ENCODE results near the gene ZCCHC12. TPM values are rescaled to one million over a fixed set of nuclear protein-coding genes. Genes with fewer than 3 reads are reported as not detected.

Gene ZCCHC12
- total and polyA plus RNA-seq, 4 experiments from 2014 or later = not detected

DNA sequence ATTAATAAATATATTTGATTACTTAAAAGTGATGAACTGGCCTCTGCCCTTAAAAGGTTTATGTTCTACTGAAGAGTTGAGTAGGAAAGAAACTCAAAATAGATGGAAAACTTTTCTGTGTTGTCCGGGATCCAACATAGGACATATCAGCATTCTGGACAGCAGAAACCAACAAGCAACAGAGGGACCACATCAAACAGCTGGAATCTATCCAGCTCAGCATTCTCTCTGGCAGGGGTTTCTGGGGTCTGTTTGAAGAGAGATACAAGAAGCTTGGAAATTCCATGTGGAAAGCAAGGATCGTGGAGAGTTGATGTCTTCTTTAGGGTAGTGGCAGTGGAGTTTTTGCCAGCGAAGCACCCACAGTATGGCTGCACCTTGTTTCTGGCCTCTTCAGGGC lies 43.6 kb downstream of the ZCCHC12 start:
- DNase-seq = no peak
- Mint-ChIP-seq H3K36me3 (no peaks in the 10 kb centered on the region), H3K9me3 (no peaks in the 10 kb centered on the region), H3K27ac (no peak overlapping the region), H3K27me3 (no peaks in the 10 kb centered on the region), H3K4me1 (peaks cover 0 to 3% (median 0%) of the 10 kb centered on the region in 4 donors), H3K4me3 (no peak overlapping the region)
- Histone ChIP-seq H3K27me3 (ENCODE audit: insufficient read depth, low read length) (no peaks in the 10 kb centered on the region), H3K4me1 (ENCODE audit: insufficient read depth, low read length) (no peaks in the 10 kb centered on the region), H3K36me3 (ENCODE audit: insufficient read depth, low read length) (no peaks in the 10 kb centered on the region), H3K27ac (ENCODE audit: low read depth, low read length) (no peak overlapping the region), H3K4me3 (ENCODE audit: low read length in 2 of 2) (no peak overlapping the region), H3K9me3 (ENCODE audit: control insufficient read depth in 1 of 2, low read length in 2 of 2) (no peaks in the 10 kb centered on the region)
- intact Hi-C loops (cut with micrococcal nuclease) = no loop called here
- CTCF ChIA-PET (ENCODE audit: partially characterized antibody) = no interaction called here
- POLR2A ChIA-PET (ENCODE audit: partially characterized antibody) = no interaction called here

DNA sequence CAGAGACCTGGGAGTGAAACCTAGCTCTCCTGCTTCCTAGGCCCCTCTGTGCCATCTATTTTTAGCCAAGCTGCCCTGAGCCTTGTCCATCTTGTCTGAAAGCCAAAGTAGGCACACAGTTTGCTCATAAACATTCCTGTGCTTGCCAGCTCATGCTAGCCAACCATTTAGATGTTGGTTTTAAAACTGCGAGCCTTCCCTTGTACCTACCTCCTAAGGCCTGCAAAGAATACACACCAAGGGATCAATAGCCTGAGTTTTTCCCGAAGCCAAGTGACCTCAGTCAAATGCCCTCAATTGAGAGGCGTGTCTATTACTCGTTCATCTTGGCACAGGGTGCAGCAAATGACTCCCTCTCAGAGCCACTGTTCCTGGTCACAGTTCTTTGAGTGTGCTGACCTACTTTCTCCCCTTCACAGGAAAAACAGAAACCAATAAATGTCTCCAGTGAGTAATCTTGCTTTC lies 48.5 kb downstream of the ZCCHC12 start:
- no peaks in the 10 kb centered on the region for H3K9me3 Mint-ChIP-seq
- H3K27me3 Mint-ChIP-seq = no peaks in the 10 kb centered on the region
- no peaks in the 10 kb centered on the region for H3K4me1 ChIP-seq (ENCODE audit: insufficient read depth, low read length)
- H3K36me3 Mint-ChIP-seq = no peaks in the 10 kb centered on the region
- no peaks in the 10 kb centered on the region for H3K9me3 ChIP-seq (ENCODE audit: control insufficient read depth in 1 of 2, low read length in 2 of 2)
- H3K4me3 Mint-ChIP-seq = no peak overlapping the region
- no peak overlapping the region for H3K27ac Mint-ChIP-seq
- intact Hi-C loops (cut with micrococcal nuclease) = no loop called here
- H3K4me1 Mint-ChIP-seq = peaks cover 0 to 6% (median 0%) of the 10 kb centered on the region in 4 donors
- CTCF ChIA-PET (ENCODE audit: partially characterized antibody) = interaction anchor here (1.0 kb wide), 1 partner anchor 133 kb away, joined by 3 read pairs; no protein-coding TSS in a partner anchor
- H3K36me3 ChIP-seq (ENCODE audit: insufficient read depth, low read length) = no peaks in the 10 kb centered on the region
- H3K27ac ChIP-seq (ENCODE audit: low read depth, low read length) = no peak overlapping the region
- POLR2A ChIA-PET (ENCODE audit: partially characterized antibody) = no interaction called here
- H3K27me3 ChIP-seq (ENCODE audit: insufficient read depth, low read length) = no peaks in the 10 kb centered on the region
- no peak for DNase-seq
- H3K4me3 ChIP-seq (ENCODE audit: low read length in 2 of 2) = no peak overlapping the region

Other genes with a start within 250 kb of the ZCCHC12 start
- gene IL13RA1, start 96.2 kb upstream of the ZCCHC12 start, total RNA-seq = under 1 TPM; 0.79 to 0.94 TPM
- under 1 TPM in 1 of 2 donors, not detected in 1; 0.38 TPM for gene IL13RA1, start 96.2 kb upstream of the ZCCHC12 start, polyA plus RNA-seq
- 10 to 100 TPM in 1 of 2 experiments, 1 to 10 TPM in 1; 8.7 to 10.6 TPM for gene LONRF3, start 150.8 kb downstream of the ZCCHC12 start, total RNA-seq
- gene LONRF3, start 150.8 kb downstream of the ZCCHC12 start, polyA plus RNA-seq = 1 to 10 TPM; 2.5 to 2.8 TPM
- not detected for gene CT47C1, start 249.2 kb downstream of the ZCCHC12 start, total RNA-seq
- gene CT47C1, start 249.2 kb downstream of the ZCCHC12 start, polyA plus RNA-seq = not detected